Gastrocnemius medialis (tissue), 4 donors: ENCODE results near the gene HERC2. TPM values are rescaled to one million over a fixed set of nuclear protein-coding genes. Genes with fewer than 3 reads are reported as not detected.

Experiments
- ATAC-seq, 2 donors: fragments of 150-250 bp; one replicate each; pipeline ENCODE4 v1.9.1; 2016
- DNase-seq, 2 donors: peaks; one replicate each; pipeline ENCODE4 v3.0.0-alpha.2; 2019
- H3K27ac ChIP-seq, 4 donors: fragments of 200-600 bp; sonication (generic); 1 replicate in 1 of 4; 2 replicates in 3 of 4; pipeline ENCODE4 v1.5.1; 2016 to 2018; ENCODE audit warnings: mild to moderate bottlenecking in 2 of 4, moderate library complexity in 1 of 4
- H3K27me3 ChIP-seq, 3 donors: fragments of 200-600 bp; sonication (generic) in 2 of 3; 1 replicate in 1 of 3; 2 replicates in 2 of 3; pipeline versions ENCODE4 v1.5.1 to v1.6.0; 2016 to 2019; ENCODE audit warnings: mild to moderate bottlenecking in 1 of 3, moderate library complexity in 1 of 3
- H3K36me3 ChIP-seq, 2 donors: fragments of 200-600 bp; sonication (generic) in 1 of 2; one replicate each; pipeline ENCODE4 v1.5.1; 2017 to 2018
- H3K4me1 ChIP-seq, 2 donors: fragments of 200-600 bp; sonication (generic) in 1 of 2; one replicate each; pipeline ENCODE4 v1.5.1; 2016 to 2017; ENCODE audit warnings: mild to moderate bottlenecking in 2 of 2
- H3K4me3 ChIP-seq, 4 donors: fragments of 200-600 bp; sonication (generic) in 3 of 4; 1 replicate in 1 of 4; 2 replicates in 3 of 4; pipeline ENCODE4 v1.5.1; 2016 to 2019; ENCODE audit warnings: mild to moderate bottlenecking in 2 of 4
- H3K9me3 ChIP-seq, 3 donors: fragments of 200-600 bp; sonication (generic) in 2 of 3; 1 replicate in 1 of 3; 2 replicates in 2 of 3; pipeline ENCODE4 v1.5.1; 2016 to 2019
- POLR2A ChIP-seq, 2 donors: fragments of 450-650 bp; IDR thresholded peaks; one replicate each; pipeline ENCODE4 v1.6.1; 2017; ENCODE audit warnings: antibody characterized with exemption in 2 of 2, mild to moderate bottlenecking in 2 of 2, moderate library complexity in 2 of 2
- in situ Hi-C, 4 donors: fragments of 200-750 bp; cut with MboI; loops; one replicate each; pipeline versions ENCODE4 v1.15.0 to v1.8.0; 2017; ENCODE audit warnings: low sequenced_read_pairs in 4 of 4
- intact Hi-C: fragments of 100-400 bp; cut with DNase I; formaldehyde crosslinking; loops from one replicate; pipeline ENCODE4 v1.15.1; 2023; ENCODE audit warnings: low total_unique reads
- total RNA-seq, 4 donors: library from RNA; depleted of rRNA; stranded (reverse); fragments of >200 nt; gene quantifications; one replicate each; pipeline versions ENCODE4 v1.1.0 to v1.2.3, GENCODE V29; 2016
- TF ChIP-seq, protein P1 (sequence below), 5 experiments: fragments of 450-650 bp in 3 of 5; fragments of 200-600 bp in 2 of 5; sonication (generic) in 2 of 5; IDR thresholded peaks in 4 of 5; conservative IDR thresholded peaks in 1 of 5; 1 replicate in 4 of 5; 2 replicates in 1 of 5; pipeline ENCODE4 v1.5.1; 2016 to 2019; ENCODE audit warnings: antibody characterized with exemption in 5 of 5, mild to moderate bottlenecking in 3 of 5, moderate library complexity in 3 of 5

The HERC2 gene
- total RNA-seq, 4 donors from 2014 or later: 46.8 to 92.7 (median 62.2) TPM

DNA sequence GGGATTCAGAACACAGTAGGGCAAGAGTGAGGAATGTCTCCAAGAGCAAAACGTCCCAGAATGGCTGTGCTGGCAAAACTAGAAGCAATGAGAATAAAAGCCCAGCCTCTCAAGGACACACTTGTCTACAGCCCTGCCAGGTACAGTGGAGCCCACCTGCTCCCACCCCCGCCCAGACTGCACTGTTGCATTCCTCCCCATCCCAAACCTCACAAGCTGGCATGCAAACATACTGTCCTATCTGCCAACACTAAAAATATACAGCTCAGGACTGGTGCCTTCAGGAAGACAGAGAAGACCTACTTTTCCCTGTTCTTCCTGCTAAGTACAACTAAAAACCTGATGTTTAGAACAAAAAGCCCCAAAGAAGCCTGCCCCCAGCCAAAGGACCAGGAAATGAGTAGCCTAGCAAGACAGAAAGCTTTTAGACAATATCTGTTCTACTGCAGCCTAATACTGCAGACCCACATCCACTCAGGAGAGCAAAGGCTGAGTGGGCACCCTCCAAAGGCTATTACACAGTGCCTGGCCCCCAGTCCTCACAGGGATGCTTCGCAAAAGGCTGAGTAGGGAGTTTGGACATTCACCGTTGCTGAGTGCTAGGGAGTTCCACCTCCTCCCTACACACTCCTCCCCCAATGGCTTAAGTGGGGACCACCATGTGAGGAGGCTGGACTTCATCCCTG lies 236.3 kb downstream of the HERC2 start:
- Histone ChIP-seq H3K4me3 (no peak overlapping the region), H3K36me3 (no peaks in the 10 kb centered on the region), H3K9me3 (no peaks in the 10 kb centered on the region), H3K4me1 (no peaks in the 10 kb centered on the region), H3K27ac (no peak overlapping the region), H3K27me3 (peaks cover 0 to 5% (median 0%) of the 10 kb centered on the region in 3 donors)
- intact Hi-C loops (loop anchor here (1.0 kb wide), 1 partner anchor 38 kb away; no protein-coding TSS in a partner anchor), in situ Hi-C loops (no loop called here)
- DNase-seq: no peak
- TF ChIP-seq, protein P1, sequence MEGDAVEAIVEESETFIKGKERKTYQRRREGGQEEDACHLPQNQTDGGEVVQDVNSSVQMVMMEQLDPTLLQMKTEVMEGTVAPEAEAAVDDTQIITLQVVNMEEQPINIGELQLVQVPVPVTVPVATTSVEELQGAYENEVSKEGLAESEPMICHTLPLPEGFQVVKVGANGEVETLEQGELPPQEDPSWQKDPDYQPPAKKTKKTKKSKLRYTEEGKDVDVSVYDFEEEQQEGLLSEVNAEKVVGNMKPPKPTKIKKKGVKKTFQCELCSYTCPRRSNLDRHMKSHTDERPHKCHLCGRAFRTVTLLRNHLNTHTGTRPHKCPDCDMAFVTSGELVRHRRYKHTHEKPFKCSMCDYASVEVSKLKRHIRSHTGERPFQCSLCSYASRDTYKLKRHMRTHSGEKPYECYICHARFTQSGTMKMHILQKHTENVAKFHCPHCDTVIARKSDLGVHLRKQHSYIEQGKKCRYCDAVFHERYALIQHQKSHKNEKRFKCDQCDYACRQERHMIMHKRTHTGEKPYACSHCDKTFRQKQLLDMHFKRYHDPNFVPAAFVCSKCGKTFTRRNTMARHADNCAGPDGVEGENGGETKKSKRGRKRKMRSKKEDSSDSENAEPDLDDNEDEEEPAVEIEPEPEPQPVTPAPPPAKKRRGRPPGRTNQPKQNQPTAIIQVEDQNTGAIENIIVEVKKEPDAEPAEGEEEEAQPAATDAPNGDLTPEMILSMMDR (IDR thresholded peaks at IDR 0.05 in 4 of 5, conservative IDR thresholded peaks at IDR 0.05 in 1 of 5): no peak
- TF ChIP-seq POLR2A (IDR thresholded peaks at IDR 0.05): no peak
- no peak for ATAC-seq

DNA sequence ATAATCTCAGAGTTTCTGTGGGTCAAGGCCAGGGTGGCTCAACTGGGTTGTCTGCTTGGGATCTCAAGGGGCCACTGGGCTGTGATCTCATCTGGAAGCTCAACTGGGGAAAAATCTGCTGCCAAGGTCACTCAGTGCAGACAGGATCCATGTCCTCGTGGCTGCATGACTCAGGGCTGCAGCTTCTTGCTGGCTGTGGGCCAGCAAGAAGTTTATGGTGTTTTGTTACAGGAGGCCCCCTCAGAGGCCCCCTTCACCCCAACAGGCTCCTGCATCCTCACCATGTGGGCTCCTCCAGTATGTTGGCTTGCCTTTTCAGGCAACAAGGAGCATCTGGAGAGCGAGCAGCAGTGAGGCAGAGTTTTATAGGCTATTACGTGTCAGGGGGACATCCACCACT lies 237.4 kb downstream of the HERC2 start:
- in situ Hi-C loops: no loop called here
- Histone ChIP-seq H3K4me3 (no peak overlapping the region), H3K36me3 (no peaks in the 10 kb centered on the region), H3K27me3 (peaks cover 0 to 2% (median 0%) of the 10 kb centered on the region in 3 donors), H3K4me1 (no peaks in the 10 kb centered on the region), H3K9me3 (no peaks in the 10 kb centered on the region), H3K27ac (no peak overlapping the region)
- ATAC-seq (no peak), DNase-seq (no peak)
- TF ChIP-seq, protein P1 (IDR thresholded peaks at IDR 0.05 in 4 of 5, conservative IDR thresholded peaks at IDR 0.05 in 1 of 5): no peak
- no peak for TF ChIP-seq POLR2A (IDR thresholded peaks at IDR 0.05)
- intact Hi-C loops: no loop called here

DNA sequence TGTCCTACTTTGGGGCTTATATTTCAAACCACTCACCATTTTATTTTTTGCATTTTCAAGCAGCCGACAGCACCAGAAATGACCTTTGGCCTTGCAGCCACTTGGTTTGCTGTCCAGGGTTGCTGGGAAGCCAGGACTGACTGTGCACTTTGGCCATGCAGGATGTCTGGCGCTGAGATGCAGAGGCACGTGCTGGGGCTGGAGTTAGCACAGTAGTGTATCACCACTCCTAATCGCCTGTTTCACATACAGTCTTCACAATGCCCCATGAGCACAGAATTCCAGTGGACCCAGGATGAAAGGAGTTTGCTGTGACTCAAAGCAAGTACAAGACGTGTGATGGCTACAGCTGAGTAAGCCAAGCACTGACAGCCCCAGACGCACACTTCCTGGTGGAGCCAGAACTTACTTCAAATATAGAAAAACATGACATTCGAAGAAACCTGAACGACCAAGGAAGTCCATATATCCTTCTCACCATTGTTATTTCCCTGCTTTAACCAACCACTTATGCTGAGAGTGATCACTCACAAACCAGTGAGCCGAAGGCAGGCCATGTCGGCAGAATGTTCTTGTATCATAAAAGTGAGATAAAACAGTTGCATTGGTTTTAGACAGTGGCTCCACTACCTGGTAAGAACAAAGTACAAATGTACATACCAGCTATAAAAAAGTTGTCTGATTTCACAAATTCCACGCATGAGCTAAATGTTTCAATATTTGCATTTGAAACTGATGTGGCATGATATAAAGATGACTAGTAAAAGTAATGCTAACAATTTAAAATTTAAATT lies 238.9 kb downstream of the HERC2 start:
- no peak overlapping the region for H3K27ac ChIP-seq
- no peaks in the 10 kb centered on the region for H3K36me3 ChIP-seq
- no peaks in the 10 kb centered on the region for H3K27me3 ChIP-seq
- no peak overlapping the region for H3K4me3 ChIP-seq
- no peak for TF ChIP-seq POLR2A (IDR thresholded peaks at IDR 0.05)
- TF ChIP-seq, protein P1 (IDR thresholded peaks at IDR 0.05 in 4 of 5, conservative IDR thresholded peaks at IDR 0.05 in 1 of 5): no peak
- in situ Hi-C loops (no loop called here), intact Hi-C loops (no loop called here)
- no peaks in the 10 kb centered on the region for H3K4me1 ChIP-seq
- H3K9me3 ChIP-seq: no peaks in the 10 kb centered on the region
- ATAC-seq: no peak
- DNase-seq: no peak

DNA sequence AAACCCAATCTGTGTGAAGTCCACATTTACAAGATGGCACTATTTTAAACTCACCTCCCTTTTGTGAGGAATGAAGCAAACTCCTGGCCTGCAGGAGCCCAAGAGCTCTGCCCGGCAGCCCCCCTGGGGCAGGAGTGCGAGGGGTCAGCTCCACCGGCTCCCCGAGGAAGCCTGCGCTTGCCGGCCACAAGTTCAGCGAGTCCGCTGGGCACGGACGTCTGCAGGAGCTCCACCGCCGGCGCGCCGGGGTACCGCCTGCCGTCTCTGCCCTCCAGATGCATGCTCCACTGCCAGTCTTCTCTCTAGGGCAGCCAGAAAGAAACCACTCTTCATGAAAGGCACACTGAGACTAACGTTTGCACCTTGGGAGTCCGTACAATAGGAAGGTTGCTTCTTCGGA lies 240.4 kb downstream of the HERC2 start:
- DNase-seq (no peak), ATAC-seq (no peak)
- no peak for TF ChIP-seq POLR2A (IDR thresholded peaks at IDR 0.05)
- TF ChIP-seq, protein P1 (IDR thresholded peaks at IDR 0.05 in 4 of 5, conservative IDR thresholded peaks at IDR 0.05 in 1 of 5): no peak
- H3K27ac ChIP-seq: no peak overlapping the region
- no peak overlapping the region for H3K4me3 ChIP-seq
- no peaks in the 10 kb centered on the region for H3K27me3 ChIP-seq
- no peaks in the 10 kb centered on the region for H3K9me3 ChIP-seq
- H3K4me1 ChIP-seq: no peaks in the 10 kb centered on the region
- in situ Hi-C loops: no loop called here
- no peaks in the 10 kb centered on the region for H3K36me3 ChIP-seq
- intact Hi-C loops: no loop called here
